Neutrophil (primary cell): ENCODE results near the gene PERCC1.

Experiments
- H3K27ac ChIP-seq: fragments of 200-600 bp; sonication (generic); 2 replicates; pipeline ENCODE4 v1.5.1; 2016; ENCODE audit warnings: mild to moderate bottlenecking, moderate library complexity
- H3K27me3 ChIP-seq: fragments of 200-600 bp; sonication (generic); 2 replicates; pipeline ENCODE4 v1.6.0; 2016; ENCODE audit warnings: mild to moderate bottlenecking
- H3K36me3 ChIP-seq: fragments of 200-600 bp; sonication (generic); 2 replicates; pipeline ENCODE4 v1.5.1; 2017
- H3K4me1 ChIP-seq, 2 experiments: fragments of 200-600 bp in 1 of 2; sonication (generic) in 1 of 2; 1 replicate in 1 of 2; 2 replicates in 1 of 2; pipeline versions ENCODE4 v1.5.1 to v1.6.1; 2013 to 2016; ENCODE audit warnings: low read depth in 1 of 2, low read length in 1 of 2, mild to moderate bottlenecking in 1 of 2, moderate library complexity in 1 of 2; ENCODE audit not compliant: control insufficient read depth in 1 of 2, insufficient read depth in 1 of 2
- H3K4me3 ChIP-seq, 2 experiments: fragments of 200-600 bp in 1 of 2; sonication (generic) in 1 of 2; 1 replicate in 1 of 2; 2 replicates in 1 of 2; pipeline ENCODE4 v1.5.1; 2013 to 2016; ENCODE audit warnings: low read depth in 1 of 2, low read length in 1 of 2, mild to moderate bottlenecking in 1 of 2, moderate library complexity in 1 of 2
- H3K9me3 ChIP-seq: fragments of 200-600 bp; sonication (generic); 2 replicates; pipeline ENCODE4 v1.5.1; 2016
- TF ChIP-seq, protein P1 (sequence below): fragments of 200-600 bp; sonication (generic); IDR thresholded peaks from 2 replicates; pipeline ENCODE4 v1.5.1; 2016; ENCODE audit warnings: antibody characterized with exemption

Gene PERCC1

DNA sequence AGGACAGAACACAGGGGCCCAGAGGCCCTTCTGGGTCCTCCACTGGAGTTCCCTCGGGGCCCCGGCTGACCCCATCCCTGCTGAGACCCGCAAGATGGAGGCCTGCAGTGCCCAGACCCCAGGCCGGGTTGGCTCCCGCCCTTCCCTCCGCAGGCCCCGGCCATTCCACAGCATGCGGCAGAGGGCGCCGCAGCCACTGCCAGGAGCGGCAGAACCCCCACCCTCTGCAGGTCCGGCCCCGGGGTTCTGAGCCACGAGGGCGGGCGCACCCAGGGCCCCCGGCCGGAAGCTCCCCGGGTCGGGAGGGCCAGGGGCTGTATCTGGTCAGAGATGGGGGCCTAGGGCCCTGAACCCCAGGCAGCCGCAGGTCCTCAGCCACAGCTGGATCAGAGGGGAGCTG lies 2.4 kb upstream of the PERCC1 start:
- H3K36me3 ChIP-seq, result no peaks in the 10 kb centered on the region
- H3K27me3 ChIP-seq, result peaks cover 58% of the 10 kb centered on the region
- H3K27ac ChIP-seq, result no peak overlapping the region
- H3K4me3 ChIP-seq, result no peak overlapping the region
- H3K9me3 ChIP-seq, result no peaks in the 10 kb centered on the region
- TF ChIP-seq, protein P1, sequence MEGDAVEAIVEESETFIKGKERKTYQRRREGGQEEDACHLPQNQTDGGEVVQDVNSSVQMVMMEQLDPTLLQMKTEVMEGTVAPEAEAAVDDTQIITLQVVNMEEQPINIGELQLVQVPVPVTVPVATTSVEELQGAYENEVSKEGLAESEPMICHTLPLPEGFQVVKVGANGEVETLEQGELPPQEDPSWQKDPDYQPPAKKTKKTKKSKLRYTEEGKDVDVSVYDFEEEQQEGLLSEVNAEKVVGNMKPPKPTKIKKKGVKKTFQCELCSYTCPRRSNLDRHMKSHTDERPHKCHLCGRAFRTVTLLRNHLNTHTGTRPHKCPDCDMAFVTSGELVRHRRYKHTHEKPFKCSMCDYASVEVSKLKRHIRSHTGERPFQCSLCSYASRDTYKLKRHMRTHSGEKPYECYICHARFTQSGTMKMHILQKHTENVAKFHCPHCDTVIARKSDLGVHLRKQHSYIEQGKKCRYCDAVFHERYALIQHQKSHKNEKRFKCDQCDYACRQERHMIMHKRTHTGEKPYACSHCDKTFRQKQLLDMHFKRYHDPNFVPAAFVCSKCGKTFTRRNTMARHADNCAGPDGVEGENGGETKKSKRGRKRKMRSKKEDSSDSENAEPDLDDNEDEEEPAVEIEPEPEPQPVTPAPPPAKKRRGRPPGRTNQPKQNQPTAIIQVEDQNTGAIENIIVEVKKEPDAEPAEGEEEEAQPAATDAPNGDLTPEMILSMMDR, result no peak
- H3K4me1 ChIP-seq, result peaks cover 0 to 3% of the 10 kb centered on the region in 2 experiments

DNA sequence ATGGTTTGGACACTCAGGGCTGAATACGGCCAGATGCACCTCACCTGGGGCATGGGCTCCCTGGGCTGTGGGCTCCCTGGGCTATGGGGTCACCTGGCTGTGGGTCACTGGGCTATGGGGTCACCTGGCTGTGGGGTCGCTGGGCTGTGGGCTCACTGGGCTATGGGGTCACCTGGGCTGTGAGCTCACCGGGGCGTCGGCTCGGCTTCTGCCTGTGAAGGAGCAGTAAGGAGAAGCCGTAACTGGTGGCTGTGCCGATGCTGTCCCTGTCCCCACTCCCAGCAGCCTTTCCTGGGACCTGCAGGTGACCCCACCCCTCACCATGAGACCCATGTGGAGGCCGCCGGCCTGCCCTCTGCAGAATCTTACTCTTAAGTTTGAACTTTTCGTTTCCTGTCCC lies 1.9 kb upstream of the PERCC1 start:
- no peaks in the 10 kb centered on the region for H3K9me3 ChIP-seq
- no peaks in the 10 kb centered on the region for H3K36me3 ChIP-seq
- no peak overlapping the region for H3K27ac ChIP-seq
- H3K27me3 ChIP-seq, result peaks cover 63% of the 10 kb centered on the region
- H3K4me3 ChIP-seq, result no peak overlapping the region
- TF ChIP-seq, protein P1, result no peak
- peaks cover 0 to 3% of the 10 kb centered on the region in 2 experiments for H3K4me1 ChIP-seq

DNA sequence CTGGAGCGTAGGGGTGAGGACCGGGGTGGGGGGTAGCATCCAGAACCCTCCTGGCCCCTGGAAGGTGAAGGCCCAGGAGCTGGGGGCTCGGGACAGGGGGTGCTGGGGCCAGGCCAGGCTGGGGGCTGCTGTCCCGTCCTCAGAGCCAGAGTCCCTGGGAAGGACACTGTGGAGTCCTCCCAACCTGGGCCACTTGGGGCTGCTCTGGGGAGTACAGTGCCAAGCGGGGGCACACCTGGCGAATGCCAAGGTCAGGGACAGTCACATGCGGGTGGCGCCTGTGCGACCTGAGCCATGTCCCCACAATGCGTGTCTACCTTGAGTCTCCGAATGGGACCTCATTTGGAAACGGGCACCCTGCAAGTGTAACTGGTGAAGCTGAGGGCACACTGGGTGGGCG lies 1.2 kb upstream of the PERCC1 start:
- H3K36me3 ChIP-seq, result no peaks in the 10 kb centered on the region
- H3K9me3 ChIP-seq, result no peaks in the 10 kb centered on the region
- no peak overlapping the region for H3K4me3 ChIP-seq
- H3K4me1 ChIP-seq, result peaks cover 0 to 3% of the 10 kb centered on the region in 2 experiments
- TF ChIP-seq, protein P1, result no peak
- H3K27me3 ChIP-seq, result peaks cover 68% of the 10 kb centered on the region
- H3K27ac ChIP-seq, result no peak overlapping the region

DNA sequence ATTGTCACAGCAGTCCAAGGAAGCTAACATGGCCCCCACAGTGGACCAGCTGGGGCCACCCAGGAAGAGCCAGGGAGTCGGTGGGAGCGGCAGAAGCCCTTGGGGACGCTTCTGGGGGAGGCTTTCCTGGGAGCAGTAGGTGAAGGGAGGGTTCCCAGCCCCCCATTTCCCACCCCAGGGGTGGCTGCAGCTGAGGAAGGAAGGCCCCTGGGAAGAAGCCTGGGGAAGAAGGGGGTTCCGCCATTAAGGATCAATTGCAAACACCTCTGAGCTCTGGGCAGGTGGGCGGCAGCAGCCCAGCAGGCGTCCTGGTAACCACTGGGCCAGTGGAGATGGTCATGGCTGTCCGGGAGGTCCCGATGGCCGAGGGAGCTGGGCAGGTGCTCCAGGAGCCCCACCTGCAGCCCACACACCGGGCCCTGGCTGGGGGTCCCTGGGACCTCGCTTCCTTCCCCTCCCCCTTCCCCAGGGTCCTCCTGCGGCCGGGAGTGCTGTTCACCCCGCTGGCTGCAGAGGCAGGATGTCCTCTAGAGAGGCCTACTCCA lies 592 bp upstream of the PERCC1 start:
- TF ChIP-seq, protein P1, result no peak
- Histone ChIP-seq H3K27me3 (peaks cover 68% of the 10 kb centered on the region), H3K36me3 (no peaks in the 10 kb centered on the region), H3K9me3 (no peaks in the 10 kb centered on the region), H3K4me3 (no peak overlapping the region), H3K4me1 (peaks cover 0 to 3% of the 10 kb centered on the region in 2 experiments), H3K27ac (no peak overlapping the region)

DNA sequence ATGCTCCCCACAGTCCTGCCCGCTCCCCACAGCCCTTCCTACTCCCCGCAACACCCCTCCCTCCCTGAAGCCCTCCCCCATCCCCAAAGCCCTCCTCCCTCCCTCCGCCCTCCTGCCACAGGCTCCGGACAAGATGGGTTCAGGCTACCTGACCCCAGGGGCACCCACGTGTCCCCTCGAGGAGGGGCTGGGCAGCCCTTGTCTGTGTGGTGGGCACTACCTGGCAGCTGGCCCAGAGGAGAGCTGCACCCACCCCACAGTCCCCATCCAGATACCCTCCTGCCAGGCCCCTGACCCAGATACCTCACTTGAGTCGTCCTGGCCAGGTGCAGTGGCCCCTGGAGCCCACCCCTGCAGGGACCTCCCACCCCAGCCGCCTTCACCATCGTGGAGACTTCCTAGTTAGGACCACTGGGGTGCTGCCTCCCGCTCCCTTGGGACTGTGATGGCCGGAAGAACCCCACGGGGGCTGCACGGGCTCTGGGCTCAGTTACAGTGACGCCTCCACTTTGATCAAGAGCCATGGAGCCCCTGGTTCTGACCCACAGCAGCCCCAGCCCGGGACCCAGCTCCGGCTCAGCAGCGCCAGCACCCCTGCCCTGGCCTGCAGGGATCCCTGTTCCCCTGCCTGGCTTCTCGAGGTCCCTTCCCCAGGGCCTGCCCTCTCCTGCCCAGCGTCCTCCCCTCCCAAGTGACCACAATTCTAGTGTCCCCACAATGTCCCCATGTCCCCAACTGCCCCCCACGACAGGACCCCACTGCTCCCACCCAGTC lies 806 bp downstream of the PERCC1 start:
- H3K4me3 ChIP-seq, result no peak overlapping the region
- no peak overlapping the region for H3K27ac ChIP-seq
- H3K27me3 ChIP-seq, result peaks cover 68% of the 10 kb centered on the region
- H3K9me3 ChIP-seq, result no peaks in the 10 kb centered on the region
- H3K4me1 ChIP-seq, result peaks cover 0 to 3% of the 10 kb centered on the region in 2 experiments
- TF ChIP-seq, protein P1, result no peak
- no peaks in the 10 kb centered on the region for H3K36me3 ChIP-seq
